ENCODE data around the gene ZNF692.

ZNF692 gene

GRCh38 chr1:248858096-248858890, 592 bp downstream of the ZNF692 start:
- H3K4me1 ChIP-seq (ENCODE audit: insufficient read depth, poor library complexity, severe bottlenecking), result no peaks in the 10 kb centered on the region
- DNase-seq (ENCODE audit: low spot score), result no peak
- no peaks in the 10 kb centered on the region for H3K27me3 ChIP-seq (ENCODE audit: insufficient read depth, poor library complexity, severe bottlenecking)
- ATAC-seq (ENCODE audit: low read depth), result peak; percentile 58
- peak; percentile 34 for TF ChIP-seq CTCF (IDR thresholded peaks at IDR 0.05; ENCODE audit: poor library complexity, severe bottlenecking)
- H3K4me3 ChIP-seq (ENCODE audit: severe bottlenecking), result peak overlapping the region; percentile 49
- peak overlapping the region; percentile 62 for H3K27ac ChIP-seq (ENCODE audit: poor library complexity, severe bottlenecking)
- H3K9me3 ChIP-seq (ENCODE audit: severe bottlenecking), result no peaks in the 10 kb centered on the region
- peaks cover 25% of the 10 kb centered on the region for H3K36me3 ChIP-seq (ENCODE audit: low read depth)

- Histone ChIP-seq H3K4me1 (ENCODE audit: insufficient read depth, poor library complexity, severe bottlenecking) (no peaks in the 10 kb centered on the region), H3K27me3 (ENCODE audit: insufficient read depth, poor library complexity, severe bottlenecking) (no peaks in the 10 kb centered on the region), H3K27ac (ENCODE audit: poor library complexity, severe bottlenecking) (peak overlapping the region; percentile 62), H3K4me3 (ENCODE audit: severe bottlenecking) (peak overlapping the region; percentile 49), H3K36me3 (ENCODE audit: low read depth) (peaks cover 25% of the 10 kb centered on the region), H3K9me3 (ENCODE audit: severe bottlenecking) (no peaks in the 10 kb centered on the region)
- no peak for DNase-seq (ENCODE audit: low spot score)
- no peak; the same call in 2 of the 3 replicates for ATAC-seq (ENCODE audit: low read depth)
- no peak for TF ChIP-seq CTCF (IDR thresholded peaks at IDR 0.05; ENCODE audit: poor library complexity, severe bottlenecking)
These were observed 1.2 kb downstream of the ZNF692 start for GRCh38 chr1:248857749-248858095.

DNA sequence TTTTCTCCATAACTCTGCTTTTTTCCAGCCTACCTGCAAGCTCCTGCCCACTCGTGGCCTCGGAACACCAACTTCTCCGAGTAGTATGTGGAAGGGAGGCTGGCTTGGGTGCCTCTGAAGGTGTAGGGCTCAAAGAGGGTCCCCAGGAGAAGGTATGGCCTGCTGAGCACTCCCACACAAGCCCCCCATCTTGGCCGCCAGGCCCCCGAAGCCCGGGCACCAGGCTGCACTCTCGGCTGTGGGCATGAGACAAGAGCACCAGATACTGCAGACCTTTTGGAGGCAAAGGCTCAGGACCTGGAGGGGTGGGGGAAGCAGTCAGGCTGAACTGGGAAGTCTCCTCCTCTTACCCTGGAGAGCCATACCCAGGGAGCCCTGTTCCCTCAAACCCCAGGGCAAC, 1.7 kb downstream of the ZNF692 start:
- ATAC-seq (ENCODE audit: low read depth) (no peak), DNase-seq (ENCODE audit: low spot score) (no peak)
- no peaks in the 10 kb centered on the region for H3K27me3 ChIP-seq (ENCODE audit: insufficient read depth, poor library complexity, severe bottlenecking)
- TF ChIP-seq CTCF (IDR thresholded peaks at IDR 0.05; ENCODE audit: poor library complexity, severe bottlenecking), result no peak
- H3K4me1 ChIP-seq (ENCODE audit: insufficient read depth, poor library complexity, severe bottlenecking), result no peaks in the 10 kb centered on the region
- peaks cover 25% of the 10 kb centered on the region for H3K36me3 ChIP-seq (ENCODE audit: low read depth)
- no peaks in the 10 kb centered on the region for H3K9me3 ChIP-seq (ENCODE audit: severe bottlenecking)
- no peak overlapping the region for H3K27ac ChIP-seq (ENCODE audit: poor library complexity, severe bottlenecking)
- peak overlapping the region; percentile 49 for H3K4me3 ChIP-seq (ENCODE audit: severe bottlenecking)

DNA sequence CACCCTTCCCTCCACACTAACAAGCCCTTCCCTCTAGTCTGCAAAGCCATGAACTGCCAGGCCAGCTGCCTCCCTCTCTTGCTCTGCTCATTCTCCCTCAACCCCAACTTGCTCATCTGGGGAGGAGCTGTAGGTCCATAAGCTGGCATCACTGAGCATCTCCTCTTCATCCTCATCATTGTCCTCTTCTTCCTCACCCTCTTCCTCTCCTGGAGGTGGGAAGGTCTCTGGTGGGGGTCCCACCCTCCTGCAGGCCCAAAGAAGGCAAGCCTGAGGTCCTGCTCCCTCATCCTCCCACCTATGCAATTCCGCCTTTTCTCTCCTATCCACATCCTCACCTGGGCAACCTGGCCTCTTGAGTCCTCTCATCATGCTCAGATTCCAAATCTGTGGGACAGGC, 2.7 kb downstream of the ZNF692 start:
- no peak for TF ChIP-seq CTCF (IDR thresholded peaks at IDR 0.05; ENCODE audit: poor library complexity, severe bottlenecking)
- H3K9me3 ChIP-seq (ENCODE audit: severe bottlenecking), result no peaks in the 10 kb centered on the region
- ATAC-seq (ENCODE audit: low read depth), result no peak
- no peaks in the 10 kb centered on the region for H3K27me3 ChIP-seq (ENCODE audit: insufficient read depth, poor library complexity, severe bottlenecking)
- no peaks in the 10 kb centered on the region for H3K4me1 ChIP-seq (ENCODE audit: insufficient read depth, poor library complexity, severe bottlenecking)
- H3K4me3 ChIP-seq (ENCODE audit: severe bottlenecking), result no peak overlapping the region
- H3K27ac ChIP-seq (ENCODE audit: poor library complexity, severe bottlenecking), result no peak overlapping the region
- no peak for DNase-seq (ENCODE audit: low spot score)
- H3K36me3 ChIP-seq (ENCODE audit: low read depth), result peaks cover 32% of the 10 kb centered on the region

GRCh38 chr1:248855580-248855979, 3.3 kb downstream of the ZNF692 start:
- H3K27me3 ChIP-seq (ENCODE audit: insufficient read depth, poor library complexity, severe bottlenecking), result no peaks in the 10 kb centered on the region
- no peaks in the 10 kb centered on the region for H3K9me3 ChIP-seq (ENCODE audit: severe bottlenecking)
- peaks cover 32% of the 10 kb centered on the region for H3K36me3 ChIP-seq (ENCODE audit: low read depth)
- no peaks in the 10 kb centered on the region for H3K4me1 ChIP-seq (ENCODE audit: insufficient read depth, poor library complexity, severe bottlenecking)
- no peak overlapping the region for H3K4me3 ChIP-seq (ENCODE audit: severe bottlenecking)
- DNase-seq (ENCODE audit: low spot score) (no peak), ATAC-seq (ENCODE audit: low read depth) (no peak)
- no peak overlapping the region for H3K27ac ChIP-seq (ENCODE audit: poor library complexity, severe bottlenecking)
- no peak for TF ChIP-seq CTCF (IDR thresholded peaks at IDR 0.05; ENCODE audit: poor library complexity, severe bottlenecking)
